ENCODE measurements around the gene GPR4. TPM values are rescaled to one million over a fixed set of nuclear protein-coding genes. Genes with fewer than 3 reads are reported as not detected.

The GPR4 gene
- total RNA-seq, 1 donor from 2014 or later: not detected

- intact Hi-C loops (cut with micrococcal nuclease): loop anchor here (1.0 to 2.0 kb wide), 3 partner anchors 35 to 65 kb away; partner anchors contain the start of gene VASP
Measured at GRCh38 chr19:45558399-45558878, 43.6 kb downstream of the GPR4 start.

- intact Hi-C loops (cut with micrococcal nuclease): no loop called here
Measured at GRCh38 chr19:45556835-45557234, 45.2 kb downstream of the GPR4 start.

- intact Hi-C loops (cut with micrococcal nuclease): no loop called here
Measured at GRCh38 chr19:45554481-45554880, 47.5 kb downstream of the GPR4 start.

- intact Hi-C loops (cut with micrococcal nuclease): no loop called here
Measured at GRCh38 chr19:45553464-45553863, 48.5 kb downstream of the GPR4 start.

- intact Hi-C loops (cut with micrococcal nuclease): no loop called here
Measured at GRCh38 chr19:45547965-45548609, 53.9 kb downstream of the GPR4 start.

- intact Hi-C loops (cut with micrococcal nuclease): no loop called here
Measured at GRCh38 chr19:45547211-45547770, 54.7 kb downstream of the GPR4 start.

- intact Hi-C loops (cut with micrococcal nuclease): no loop called here
Measured at GRCh38 chr19:45542234-45542668, 59.8 kb downstream of the GPR4 start.

Other genes starting within 250 kb of the GPR4 start
- 23.5 and 24.0 TPM in 2 replicates for gene ERCC2, start 231.6 kb downstream of the GPR4 start, total RNA-seq
- gene PPP1R13L, start 197.1 kb downstream of the GPR4 start, total RNA-seq: 10.9 and 12.9 TPM in 2 replicates
- 9.1 and 9.7 TPM in 2 replicates for gene POLR1G, start 195.6 kb downstream of the GPR4 start, total RNA-seq
- gene ERCC1, start 178.3 kb downstream of the GPR4 start, total RNA-seq: 88.8 and 88.9 TPM in 2 replicates
- gene FOSB, start 134.2 kb downstream of the GPR4 start, total RNA-seq: 1.9 and 2.1 TPM in 2 replicates
- gene RTN2, start 105.2 kb downstream of the GPR4 start, total RNA-seq: 2.0 and 3.7 TPM in 2 replicates
- 1.3 and 1.5 TPM in 2 replicates for gene PPM1N, start 103.8 kb downstream of the GPR4 start, total RNA-seq
- 185 and 186 TPM in 2 replicates for gene VASP, start 94.7 kb downstream of the GPR4 start, total RNA-seq
- gene OPA3, start 17.4 kb downstream of the GPR4 start, total RNA-seq: 14.4 and 15.7 TPM in 2 replicates
- gene EML2, start 37.2 kb upstream of the GPR4 start, total RNA-seq: 105 and 110 TPM in 2 replicates
- 4.7 and 5.1 TPM in 2 replicates for gene GIPR, start 66.0 kb upstream of the GPR4 start, total RNA-seq
- gene SNRPD2, start 89.7 kb upstream of the GPR4 start, total RNA-seq: 596 and 605 TPM in 2 replicates
- gene QPCTL, start 90.5 kb upstream of the GPR4 start, total RNA-seq: 8.2 and 9.1 TPM in 2 replicates
- 38.3 and 38.9 TPM in 2 replicates for gene FBXO46, start 128.7 kb upstream of the GPR4 start, total RNA-seq
- gene MEIOSIN, start 131.2 kb upstream of the GPR4 start, total RNA-seq: not detected in 2 replicates
- gene SIX5, start 167.0 kb upstream of the GPR4 start, total RNA-seq: 0.68 and 0.82 TPM in 2 replicates
- 13.8 and 17.1 TPM in 2 replicates for gene DMPK, start 180.3 kb upstream of the GPR4 start, total RNA-seq
- 23.1 and 26.2 TPM in 2 replicates for gene DMWD, start 190.6 kb upstream of the GPR4 start, total RNA-seq
- gene RSPH6A, start 213.1 kb upstream of the GPR4 start, total RNA-seq: 0.39 and 0.50 TPM in 2 replicates

Measured in T-helper 2 cell treated with Interferon-gamma antibody and Interleukin-4, amounts not matched to agents 100 ng/mL and 5 ng/mL, for 36 hours (primary cell).